Gastroesophageal sphincter (tissue), 4 donors: ENCODE results near the gene F2. TPM values are rescaled to one million over a fixed set of nuclear protein-coding genes. Genes with fewer than 3 reads are reported as not detected.
"Not testable (repeated sequence)": the region's sequence is repeated elsewhere in the genome, so short reads cannot be mapped to it uniquely, and the experiment has no call there.

Experiments
- ATAC-seq: fragments of 150-250 bp; one replicate; pipeline ENCODE4 v1.9.1; 2016; ENCODE audit warnings: mild to moderate bottlenecking, moderate library complexity
- H3K27ac ChIP-seq, 4 donors: fragments of 200-600 bp; sonication (generic) in 3 of 4; 1 replicate in 3 of 4; 2 replicates in 1 of 4; pipeline ENCODE4 v1.5.1; 2016 to 2019
- H3K27me3 ChIP-seq: fragments of 200-600 bp; sonication (generic); one replicate; pipeline ENCODE4 v1.5.1; 2019
- H3K36me3 ChIP-seq, 2 donors: fragments of 200-600 bp; sonication (generic); one replicate each; pipeline ENCODE4 v1.5.1; 2019; ENCODE audit warnings: control low read depth in 1 of 2
- H3K4me1 ChIP-seq, 3 donors: fragments of 200-600 bp; sonication (generic); 1 replicate in 2 of 3; 2 replicates in 1 of 3; pipeline ENCODE4 v1.5.1; 2016 to 2019; ENCODE audit warnings: control low read depth in 2 of 3
- H3K4me3 ChIP-seq, 2 donors: fragments of 200-600 bp; sonication (generic); one replicate each; pipeline ENCODE4 v1.5.1; 2019; ENCODE audit warnings: mild to moderate bottlenecking in 1 of 2, moderate library complexity in 1 of 2
- H3K9me3 ChIP-seq, 3 donors: fragments of 200-600 bp; sonication (generic); one replicate each; pipeline ENCODE4 v1.5.1; 2017 to 2019; ENCODE audit warnings: control low read depth in 2 of 3
- CTCF ChIP-seq, 4 experiments: fragments of 200-600 bp in 2 of 4; fragments of 450-650 bp in 2 of 4; sonication (generic) in 1 of 4; IDR thresholded peaks; one replicate each; pipeline ENCODE4 v1.5.1; 2017 to 2019; ENCODE audit warnings: antibody characterized with exemption in 4 of 4, mild to moderate bottlenecking in 2 of 4, moderate library complexity in 2 of 4
- EP300 ChIP-seq: sonication (generic); formaldehyde crosslinking; IDR thresholded peaks from one replicate; pipeline ENCODE4 v1.6.1; 2017; ENCODE audit warnings: antibody characterized with exemption, mild to moderate bottlenecking
- POLR2A ChIP-seq, 2 donors: fragments of 450-650 bp; IDR thresholded peaks; one replicate each; pipeline ENCODE4 v1.6.1; 2017; ENCODE audit warnings: antibody characterized with exemption in 2 of 2, mild to moderate bottlenecking in 2 of 2, moderate library complexity in 1 of 2
- POLR2AphosphoS5 ChIP-seq: sonication (generic); formaldehyde crosslinking; IDR thresholded peaks from one replicate; pipeline ENCODE4 v1.6.1; 2017; ENCODE audit warnings: antibody characterized with exemption
- WGBS, 2 donors: methylation state at CpG; one replicate each; pipeline ENCODE4 v1.1.5; 2018; ENCODE audit warnings: low coverage in 1 of 2; 5-methylcytosine and 5-hydroxymethylcytosine counted together
- total RNA-seq, 4 donors: library from RNA; depleted of rRNA; stranded (reverse); fragments of >200 nt; gene quantifications; one replicate each; pipeline ENCODE4 v1.1.0, GENCODE V29; 2016

F2 gene
- total RNA-seq, 4 donors from 2014 or later, result 0.62 to 3.6 TPM; not detected in 2

GRCh38 chr11:46711303-46711702 is 7.7 kb upstream of the F2 start:
- 52 to 84% methylated on average over 2 to 5 of the region's 5 CpGs for WGBS, 2 donors
- ATAC-seq, result peak; percentile 46
- H3K9me3 ChIP-seq, result no peaks in the 10 kb centered on the region
- no peaks in the 10 kb centered on the region for H3K27me3 ChIP-seq
- peaks cover 0 to 15% (median 0%) of the 10 kb centered on the region in 3 donors for H3K4me1 ChIP-seq
- H3K27ac ChIP-seq, result peak overlapping the region; percentile 2 to 80 (median 76)
- TF ChIP-seq POLR2A (IDR thresholded peaks at IDR 0.05) (no peak), CTCF (IDR thresholded peaks at IDR 0.05) (no peak), EP300 (no peak), POLR2AphosphoS5 (no peak)
- H3K36me3 ChIP-seq, result peaks cover 0 to 20% of the 10 kb centered on the region in 2 donors
- no peak overlapping the region for H3K4me3 ChIP-seq

- 88 to 90% methylated on average over 3 to 4 of the region's 7 CpGs for WGBS, 2 donors
- Histone ChIP-seq H3K27me3 (no peaks in the 10 kb centered on the region), H3K4me1 (peaks cover 0 to 15% (median 0%) of the 10 kb centered on the region in 3 donors), H3K4me3 (no peak overlapping the region), H3K36me3 (peaks cover 0 to 5% of the 10 kb centered on the region in 2 donors), H3K9me3 (no peaks in the 10 kb centered on the region), H3K27ac (no peak overlapping the region)
- TF ChIP-seq POLR2AphosphoS5, result no peak
- TF ChIP-seq CTCF (IDR thresholded peaks at IDR 0.05), result no peak
- no peak for TF ChIP-seq POLR2A (IDR thresholded peaks at IDR 0.05)
- TF ChIP-seq EP300, result no peak
- no peak for ATAC-seq
These were observed 6.0 kb upstream of the F2 start for GRCh38 chr11:46712874-46713576.

GRCh38 chr11:46717825-46718154 is 1.2 kb upstream of the F2 start:
- H3K9me3 ChIP-seq, H3K27me3 ChIP-seq, H3K4me3 ChIP-seq, H3K4me1 ChIP-seq, ATAC-seq, H3K27ac ChIP-seq, H3K36me3 ChIP-seq: not testable (repeated sequence)
- WGBS, 2 donors, result 75% methylated on average over 2 of the region's 2 CpGs; no CpG with 5 or more reads in 1 of the 2 donors

- no peak overlapping the region for H3K27ac ChIP-seq
- no peaks in the 10 kb centered on the region for H3K27me3 ChIP-seq
- H3K9me3 ChIP-seq, result no peaks in the 10 kb centered on the region
- WGBS, 2 donors, result 87% methylated on average over 3 of the region's 11 CpGs; no CpG with 5 or more reads in 1 of the 2 donors
- no peak for TF ChIP-seq POLR2AphosphoS5
- no peak for TF ChIP-seq EP300
- TF ChIP-seq CTCF (IDR thresholded peaks at IDR 0.05), result no peak
- TF ChIP-seq POLR2A (IDR thresholded peaks at IDR 0.05), result no peak
- no peaks in the 10 kb centered on the region for H3K36me3 ChIP-seq
- H3K4me1 ChIP-seq, result no peaks in the 10 kb centered on the region
- ATAC-seq, result no peak
- no peak overlapping the region for H3K4me3 ChIP-seq
These were observed 626 bp upstream of the F2 start for GRCh38 chr11:46718155-46719019.

- TF ChIP-seq POLR2AphosphoS5 (no peak), EP300 (no peak), CTCF (IDR thresholded peaks at IDR 0.05) (no peak), POLR2A (IDR thresholded peaks at IDR 0.05) (no peak)
- no peaks in the 10 kb centered on the region for H3K27me3 ChIP-seq
These were observed 668 bp downstream of the F2 start for GRCh38 chr11:46719543-46720218.

More at GRCh38 chr11:46719543-46720218, 668 bp downstream of the F2 start:
- Histone ChIP-seq H3K4me3 (no peak overlapping the region), H3K27ac (no peak overlapping the region), H3K9me3 (no peaks in the 10 kb centered on the region), H3K4me1 (no peaks in the 10 kb centered on the region), H3K36me3 (no peaks in the 10 kb centered on the region)
- no CpG with 5 or more reads among the region's 25 CpGs for WGBS, 2 donors
- ATAC-seq, result no peak
